ENCODE measurements around the gene PMCH. TPM values are rescaled to one million over a fixed set of nuclear protein-coding genes. Genes with fewer than 3 reads are reported as not detected.
"Not testable (repeated sequence)": the region's sequence is repeated elsewhere in the genome, so short reads cannot be mapped to it uniquely, and the experiment has no call there.

PMCH gene
- polyA plus RNA-seq, 4 donors = 0.36 to 0.99 (median 0.70) TPM

DNA sequence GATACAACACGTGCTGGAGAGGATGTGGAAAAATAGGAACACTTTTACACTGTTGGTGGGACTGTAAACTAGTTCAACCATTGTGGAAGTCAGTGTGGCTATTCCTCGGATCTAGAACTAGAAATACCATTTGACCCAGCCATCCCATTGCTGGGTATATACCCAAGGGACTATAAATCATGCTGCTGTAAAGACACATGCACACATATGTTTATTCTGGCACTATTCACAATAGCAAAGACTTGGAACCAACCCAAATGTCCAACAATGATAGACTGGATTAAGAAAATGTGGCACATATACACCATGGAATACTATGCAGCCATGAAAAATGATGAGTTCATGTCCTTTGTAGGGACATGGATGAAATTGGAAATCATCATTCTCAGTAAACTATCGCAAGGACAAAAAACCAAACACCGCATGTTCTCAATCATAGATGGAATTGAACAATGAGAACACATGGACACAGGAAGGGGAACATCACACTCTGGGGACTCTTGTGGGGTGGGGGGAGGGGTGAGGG lies 50.5 kb downstream of the PMCH start:
- DNase-seq (ENCODE audit: low read depth in 4 of 4, low spot score in 2 of 4) = not testable (repeated sequence)

Other genes with a start within 250 kb of the PMCH start
- gene WASHC3, start 135.8 kb downstream of the PMCH start, polyA plus RNA-seq (ENCODE audit: insufficient read length in 4 of 4) = 10 to 100 TPM; 50.8 to 65.2 (median 52.4) TPM
- 10 to 100 TPM; 27.9 to 36.7 (median 34.0) TPM for gene NUP37, start 77.7 kb downstream of the PMCH start, polyA plus RNA-seq (ENCODE audit: insufficient read length in 4 of 4)
- gene PARPBP, start 77.7 kb downstream of the PMCH start, polyA plus RNA-seq (ENCODE audit: insufficient read length in 4 of 4) = 10 to 100 TPM; 12.4 to 17.6 (median 13.4) TPM

Measured in left renal cortex interstitium (tissue), 4 donors.